ENCODE results near the gene WDR47.

DNA sequence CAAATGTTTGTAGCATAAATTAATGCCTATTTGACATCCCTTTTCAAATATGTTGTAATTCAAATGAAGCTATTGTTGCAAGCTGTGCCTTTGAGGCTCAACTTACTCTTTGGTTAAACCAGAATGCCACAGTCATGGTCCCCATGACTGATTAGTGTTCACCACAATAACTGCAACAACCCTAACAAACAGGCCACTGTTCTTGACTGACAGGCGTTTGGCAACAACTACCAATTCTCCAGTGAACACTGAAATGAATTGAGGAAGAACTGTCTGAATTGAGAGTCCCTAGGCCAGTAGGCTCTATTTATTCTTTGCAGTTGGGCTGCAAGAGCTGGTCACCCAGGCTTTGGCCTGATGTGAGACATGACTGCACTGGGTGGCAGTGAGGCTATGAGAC lies 42.0 kb upstream of the WDR47 start:
- TF ChIP-seq POLR2A (IDR thresholded peaks at IDR 0.05) (no peak), POLR2AphosphoS5 (IDR thresholded peaks at IDR 0.05) (no peak)
- TF ChIP-seq, protein P1, sequence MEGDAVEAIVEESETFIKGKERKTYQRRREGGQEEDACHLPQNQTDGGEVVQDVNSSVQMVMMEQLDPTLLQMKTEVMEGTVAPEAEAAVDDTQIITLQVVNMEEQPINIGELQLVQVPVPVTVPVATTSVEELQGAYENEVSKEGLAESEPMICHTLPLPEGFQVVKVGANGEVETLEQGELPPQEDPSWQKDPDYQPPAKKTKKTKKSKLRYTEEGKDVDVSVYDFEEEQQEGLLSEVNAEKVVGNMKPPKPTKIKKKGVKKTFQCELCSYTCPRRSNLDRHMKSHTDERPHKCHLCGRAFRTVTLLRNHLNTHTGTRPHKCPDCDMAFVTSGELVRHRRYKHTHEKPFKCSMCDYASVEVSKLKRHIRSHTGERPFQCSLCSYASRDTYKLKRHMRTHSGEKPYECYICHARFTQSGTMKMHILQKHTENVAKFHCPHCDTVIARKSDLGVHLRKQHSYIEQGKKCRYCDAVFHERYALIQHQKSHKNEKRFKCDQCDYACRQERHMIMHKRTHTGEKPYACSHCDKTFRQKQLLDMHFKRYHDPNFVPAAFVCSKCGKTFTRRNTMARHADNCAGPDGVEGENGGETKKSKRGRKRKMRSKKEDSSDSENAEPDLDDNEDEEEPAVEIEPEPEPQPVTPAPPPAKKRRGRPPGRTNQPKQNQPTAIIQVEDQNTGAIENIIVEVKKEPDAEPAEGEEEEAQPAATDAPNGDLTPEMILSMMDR (IDR thresholded peaks at IDR 0.05): no peak

All from prostate gland (tissue), 2 donors.